HEK293 (cell line): Measurements from ENCODE around the gene KLHDC7B.
A peak's percentile ranks its signal among the peaks of the same experiment; 100 is the strongest.
"Not testable (repeated sequence)": the region's sequence is repeated elsewhere in the genome, so short reads cannot be mapped to it uniquely, and the experiment has no call there.

Experiments used
- CTCF ChIA-PET: fragments of 350-600 bp; formaldehyde crosslinking; extraction: SDS; loops from one replicate; lab custom pipeline; 2021; ENCODE audit warnings: antibody characterized with exemption; lab: Yijun Ruan, JAX
- POLR2A ChIA-PET: fragments of 300-600 bp; formaldehyde crosslinking; extraction: SDS; loops from one replicate; lab custom pipeline; 2020; ENCODE audit warnings: antibody characterized with exemption, inconsistent platforms; lab: Yijun Ruan, JAX
- H3K27ac ChIP-seq: fragments of 200-500 bp; sonication (Bioruptor generic); 2 replicates; pipeline ENCODE4 v1.5.1; 2014; ENCODE audit warnings: low read depth, low read length, control low read depth, inconsistent platforms; ENCODE audit errors: extremely low read depth
- H3K36me3 ChIP-seq, 2 experiments: fragments of 200-500 bp in 1 of 2; sonication (Bioruptor generic) in 1 of 2; 1 replicate in 1 of 2; 2 replicates in 1 of 2; pipeline ENCODE4 v1.5.1; 2014 to 2017; ENCODE audit warnings: inconsistent platforms in 2 of 2, low read length in 2 of 2; ENCODE audit not compliant: control insufficient read depth in 2 of 2, insufficient read depth in 1 of 2
- H3K4me1 ChIP-seq: fragments of 200-500 bp; sonication (Bioruptor generic); 2 replicates; pipeline ENCODE4 v1.5.1; 2014; ENCODE audit warnings: mild to moderate bottlenecking, low read length, inconsistent platforms; ENCODE audit not compliant: control insufficient read depth, insufficient read depth
- H3K4me3 ChIP-seq: 2 replicates; pipeline ENCODE4 v1.5.1; 2011; ENCODE audit warnings: low read depth, mild to moderate bottlenecking, control low read depth, low read length, moderate library complexity
- H3K9me3 ChIP-seq: fragments of 200-500 bp; sonication (Bioruptor generic); 2 replicates; pipeline ENCODE4 v1.5.1; 2014; ENCODE audit warnings: low read depth, low read length, inconsistent platforms; ENCODE audit not compliant: control insufficient read depth, insufficient read depth
- BCL11B ChIP-seq: fragments of 450-650 bp; formaldehyde crosslinking; IDR thresholded peaks from 2 replicates; pipeline ENCODE4 v1.5.1; 2016; ENCODE audit warnings: low read depth, missing biosample characterization, missing genetic modification characterization
- EGR2 ChIP-seq: fragments of 450-650 bp; formaldehyde crosslinking; IDR thresholded peaks from 2 replicates; pipeline ENCODE4 v1.5.1; 2016; ENCODE audit warnings: low read depth, missing biosample characterization, missing genetic modification characterization
- KLF1 ChIP-seq: fragments of 450-650 bp; formaldehyde crosslinking; IDR thresholded peaks from 2 replicates; pipeline ENCODE4 v1.5.1; 2016; ENCODE audit warnings: missing biosample characterization, missing genetic modification characterization
- KLF16 ChIP-seq: fragments of 450-650 bp; formaldehyde crosslinking; IDR thresholded peaks from 2 replicates; pipeline ENCODE4 v1.5.1; 2017; ENCODE audit warnings: missing biosample characterization, missing genetic modification characterization
- TRIM28 ChIP-seq: IDR thresholded peaks from 2 replicates; pipeline ENCODE4 v1.6.1; 2011; ENCODE audit warnings: low read length, control low read depth, borderline replicate concordance
- ZBTB10 ChIP-seq: fragments of 450-650 bp; formaldehyde crosslinking; IDR thresholded peaks from 2 replicates; pipeline ENCODE4 v1.5.1; 2016; ENCODE audit warnings: missing biosample characterization, missing genetic modification characterization
- ZBTB11 ChIP-seq: fragments of 450-650 bp; formaldehyde crosslinking; conservative IDR thresholded peaks from 2 replicates; pipeline ENCODE4 v1.5.1; 2016; ENCODE audit warnings: low read depth, missing biosample characterization, missing genetic modification characterization
- ZNF211 ChIP-seq: fragments of 450-650 bp; formaldehyde crosslinking; IDR thresholded peaks from 2 replicates; pipeline ENCODE4 v1.5.1; 2016; ENCODE audit warnings: low read depth, missing biosample characterization, missing genetic modification characterization
- ZNF266 ChIP-seq: fragments of 450-650 bp; formaldehyde crosslinking; IDR thresholded peaks from 2 replicates; pipeline ENCODE4 v1.5.1; 2016; ENCODE audit warnings: missing biosample characterization, missing genetic modification characterization, low read depth
- ZNF311 ChIP-seq: fragments of 450-650 bp; formaldehyde crosslinking; IDR thresholded peaks from 2 replicates; pipeline ENCODE4 v1.5.1; 2017; ENCODE audit warnings: missing biosample characterization, missing genetic modification characterization, borderline replicate concordance
- ZNF37A ChIP-seq: fragments of 450-650 bp; IDR thresholded peaks from 2 replicates; pipeline ENCODE4 v1.5.1; 2018; ENCODE audit warnings: missing biosample characterization, missing genetic modification characterization
- ZNF510 ChIP-seq: fragments of 450-650 bp; formaldehyde crosslinking; IDR thresholded peaks from 2 replicates; pipeline ENCODE4 v1.5.1; 2018; ENCODE audit warnings: mild to moderate bottlenecking, missing genetic modification characterization, missing biosample characterization; ENCODE audit not compliant: insufficient replicate concordance
- ZNF692 ChIP-seq: fragments of 450-650 bp; formaldehyde crosslinking; IDR thresholded peaks from 2 replicates; pipeline ENCODE4 v1.5.1; 2016; ENCODE audit warnings: missing biosample characterization, missing genetic modification characterization
- ZNF791 ChIP-seq: fragments of 450-650 bp; formaldehyde crosslinking; IDR thresholded peaks from 2 replicates; pipeline ENCODE4 v1.5.1; 2016; ENCODE audit warnings: missing biosample characterization, missing genetic modification characterization
- ZNF843 ChIP-seq: fragments of 450-650 bp; formaldehyde crosslinking; IDR thresholded peaks from 2 replicates; pipeline ENCODE4 v1.5.1; 2016; ENCODE audit warnings: missing biosample characterization, missing genetic modification characterization
- TF ChIP-seq, protein P1 (sequence below): fragments of 450-650 bp; formaldehyde crosslinking; IDR thresholded peaks from 2 replicates; pipeline ENCODE4 v1.5.1; 2016; ENCODE audit warnings: missing biosample characterization, missing genetic modification characterization
- TF ChIP-seq, protein P2 (sequence below): fragments of 450-650 bp; formaldehyde crosslinking; IDR thresholded peaks from 2 replicates; pipeline ENCODE4 v1.5.1; 2017; ENCODE audit warnings: missing biosample characterization, missing genetic modification characterization

Gene KLHDC7B

GRCh38 chr22:50533856-50534711, 11.6 kb upstream of the KLHDC7B start:
- ChIA-PET CTCF (interaction anchor here (0.6 to 1.2 kb wide), 2 partner anchors 8 to 47 kb away, joined by 3 to 5 read pairs; partner anchors contain the start of gene SCO2), POLR2A (interaction anchor here (0.5 to 1.0 kb wide), 3 partner anchors 36 to 428 kb away, joined by 3 to 8 read pairs (median 4); no protein-coding TSS in a partner anchor)
- TF ChIP-seq EGR2 (tag by site-specific recombination): 0 out of 2 replicates have a peak, but pooled peaks have one; percentile 0
- not testable (repeated sequence) for H3K4me3 ChIP-seq, H3K4me1 ChIP-seq, H3K27ac ChIP-seq, H3K36me3 ChIP-seq, H3K9me3 ChIP-seq

DNA sequence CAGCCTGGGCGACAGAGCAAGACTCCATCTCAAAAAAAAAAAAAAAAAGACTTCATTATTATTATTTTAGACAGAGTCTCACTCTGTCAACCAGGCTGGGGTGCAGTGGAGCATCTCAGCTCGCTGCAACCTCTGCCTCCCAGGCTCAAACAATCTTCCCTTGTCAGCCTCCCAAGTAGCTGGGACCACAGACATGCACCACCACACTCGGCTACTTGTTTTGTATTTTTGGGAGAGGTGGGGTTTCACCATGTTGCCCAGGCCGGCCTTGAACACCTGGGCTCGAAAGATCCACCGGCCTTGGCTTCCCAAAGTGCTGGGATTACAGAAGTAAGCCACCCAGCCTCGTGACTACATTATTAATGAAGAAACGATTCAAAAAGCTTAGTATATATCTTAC, 10.6 kb upstream of the KLHDC7B start:
- no peak overlapping the region for H3K4me3 ChIP-seq
- ChIA-PET CTCF (interaction anchor here (0.6 to 1.5 kb wide), 6 partner anchors 9 to 396 kb away, joined by 3 to 6 read pairs (median 3); partner anchors contain the start of gene SCO2), POLR2A (interaction anchor here (0.5 to 1.0 kb wide), 3 partner anchors 35 to 429 kb away, joined by 3 to 8 read pairs (median 4); no protein-coding TSS in a partner anchor)
- H3K4me1 ChIP-seq: peaks cover 5% of the 10 kb centered on the region
- no peaks in the 10 kb centered on the region for H3K36me3 ChIP-seq
- no peak for TF ChIP-seq KLF16 (tag by site-specific recombination)
- TF ChIP-seq, protein P1, sequence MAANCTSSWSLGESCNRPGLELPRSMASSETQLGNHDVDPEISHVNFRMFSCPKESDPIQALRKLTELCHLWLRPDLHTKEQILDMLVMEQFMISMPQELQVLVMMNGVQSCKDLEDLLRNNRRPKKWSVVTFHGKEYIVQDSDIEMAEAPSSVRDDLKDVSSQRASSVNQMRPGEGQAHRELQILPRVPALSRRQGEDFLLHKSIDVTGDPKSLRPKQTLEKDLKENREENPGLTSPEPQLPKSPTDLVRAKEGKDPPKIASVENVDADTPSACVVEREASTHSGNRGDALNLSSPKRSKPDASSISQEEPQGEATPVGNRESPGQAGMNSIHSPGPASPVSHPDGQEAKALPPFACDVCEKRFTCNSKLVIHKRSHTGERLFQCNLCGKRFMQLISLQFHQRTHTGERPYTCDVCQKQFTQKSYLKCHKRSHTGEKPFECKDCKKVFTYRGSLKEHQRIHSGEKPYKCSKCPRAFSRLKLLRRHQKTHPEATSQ (tag by site-specific recombination): no peak
- TF ChIP-seq ZNF692 (tag by site-specific recombination): no peak
- H3K27ac ChIP-seq: no peak overlapping the region
- no peaks in the 10 kb centered on the region for H3K9me3 ChIP-seq

DNA sequence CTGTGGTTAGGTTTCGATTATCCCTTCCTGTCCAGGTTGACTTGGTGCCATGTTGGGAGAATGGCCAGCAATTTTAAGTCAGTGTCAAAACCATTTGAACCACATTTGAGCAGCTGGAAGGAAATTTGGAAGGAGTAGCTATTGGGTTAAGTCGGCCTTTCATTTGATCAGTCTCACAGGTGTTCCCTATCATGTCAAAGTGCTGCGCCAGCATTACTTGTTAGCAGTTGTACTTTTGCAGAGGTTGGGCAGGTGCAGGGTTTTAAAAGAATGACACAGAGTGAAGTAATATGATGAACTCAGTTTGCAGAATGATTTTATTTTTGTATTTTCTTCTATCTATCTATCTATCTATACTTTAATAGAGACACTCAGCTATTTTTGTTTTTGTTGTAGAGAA, 9.5 kb upstream of the KLHDC7B start:
- Histone ChIP-seq H3K36me3 (no peaks in the 10 kb centered on the region), H3K27ac (no peak overlapping the region), H3K4me3 (no peak overlapping the region), H3K9me3 (no peaks in the 10 kb centered on the region), H3K4me1 (peaks cover 8% of the 10 kb centered on the region)
- CTCF ChIA-PET: interaction anchor here (0.5 to 1.5 kb wide), 4 partner anchors 9 to 117 kb away, joined by 3 to 6 read pairs (median 4); partner anchors contain the start of genes SCO2 and SYCE3
- POLR2A ChIA-PET: interaction anchor here (0.6 to 1.3 kb wide), 4 partner anchors 10 to 136 kb away, joined by 3 to 6 read pairs (median 4); partner anchors contain the start of genes LMF2, NCAPH2 and SCO2
- TF ChIP-seq, protein P2, sequence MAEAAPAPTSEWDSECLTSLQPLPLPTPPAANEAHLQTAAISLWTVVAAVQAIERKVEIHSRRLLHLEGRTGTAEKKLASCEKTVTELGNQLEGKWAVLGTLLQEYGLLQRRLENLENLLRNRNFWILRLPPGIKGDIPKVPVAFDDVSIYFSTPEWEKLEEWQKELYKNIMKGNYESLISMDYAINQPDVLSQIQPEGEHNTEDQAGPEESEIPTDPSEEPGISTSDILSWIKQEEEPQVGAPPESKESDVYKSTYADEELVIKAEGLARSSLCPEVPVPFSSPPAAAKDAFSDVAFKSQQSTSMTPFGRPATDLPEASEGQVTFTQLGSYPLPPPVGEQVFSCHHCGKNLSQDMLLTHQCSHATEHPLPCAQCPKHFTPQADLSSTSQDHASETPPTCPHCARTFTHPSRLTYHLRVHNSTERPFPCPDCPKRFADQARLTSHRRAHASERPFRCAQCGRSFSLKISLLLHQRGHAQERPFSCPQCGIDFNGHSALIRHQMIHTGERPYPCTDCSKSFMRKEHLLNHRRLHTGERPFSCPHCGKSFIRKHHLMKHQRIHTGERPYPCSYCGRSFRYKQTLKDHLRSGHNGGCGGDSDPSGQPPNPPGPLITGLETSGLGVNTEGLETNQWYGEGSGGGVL (tag by site-specific recombination): no peak
- TF ChIP-seq KLF1 (tag by site-specific recombination): no peak
- no peak for TF ChIP-seq ZBTB11 (tag by site-specific recombination)
- no peak for TF ChIP-seq ZNF266 (tag by site-specific recombination)
- TF ChIP-seq ZNF37A: no peak
- no peak for TF ChIP-seq ZNF843 (tag by site-specific recombination)
- no peak for TF ChIP-seq ZNF791 (tag by site-specific recombination)
- no peak for TF ChIP-seq TRIM28
- TF ChIP-seq ZBTB10 (tag by site-specific recombination): no peak
- TF ChIP-seq ZNF211 (tag by site-specific recombination): no peak
- no peak for TF ChIP-seq ZNF510
- TF ChIP-seq ZNF311 (tag by site-specific recombination): no peak
- TF ChIP-seq BCL11B: no peak
